Right lobe of liver (tissue), 6 donors: ENCODE measurements around the gene MGAT3. TPM values are rescaled to one million over a fixed set of nuclear protein-coding genes. Genes with fewer than 3 reads are reported as not detected.

Experiments
- ATAC-seq, 4 donors: fragments of 200-7000 bp; cut with Tn5 transposase; one replicate each; pipeline ENCODE4 v1.9.1; 2020; ENCODE audit warnings: mild to moderate bottlenecking in 4 of 4, moderate library complexity in 4 of 4
- DNase-seq, 3 donors: peaks; one replicate each; pipeline ENCODE4 v3.0.0-alpha.2; 2020
- H3K27ac ChIP-seq, 3 donors: fragments of 200-600 bp; one replicate each; pipeline ENCODE4 v1.8.0; 2022
- H3K27me3 ChIP-seq, 2 donors: fragments of 200-600 bp; one replicate each; pipeline ENCODE4 v1.8.0; 2022
- H3K36me3 ChIP-seq, 4 donors: fragments of 200-600 bp; sonication (generic) in 1 of 4; one replicate each; pipeline versions ENCODE4 v1.5.1 to v1.8.0; 2017 to 2022; ENCODE audit warnings: control low read depth in 1 of 4
- H3K4me1 ChIP-seq, 4 donors: fragments of 200-600 bp; sonication (generic) in 1 of 4; one replicate each; pipeline versions ENCODE4 v1.5.1 to v1.8.0; 2017 to 2022; ENCODE audit warnings: control low read depth in 1 of 4
- H3K4me3 ChIP-seq, 3 donors: fragments of 200-600 bp; one replicate each; pipeline ENCODE4 v1.8.0; 2022
- H3K9me3 ChIP-seq, 4 donors: fragments of 200-600 bp; sonication (generic) in 1 of 4; one replicate each; pipeline versions ENCODE4 v1.5.1 to v1.8.0; 2017 to 2022; ENCODE audit warnings: control low read depth in 1 of 4
- POLR2A ChIP-seq: fragments of 450-650 bp; IDR thresholded peaks from one replicate; pipeline ENCODE4 v1.6.1; 2017; ENCODE audit warnings: antibody characterized with exemption, mild to moderate bottlenecking
- WGBS: methylation state at CpG from one replicate; pipeline ENCODE4 v1.1.6; 2018; ENCODE audit warnings: low coverage, low lambda C conversion rate; ENCODE audit not compliant: insufficient coverage; ENCODE audit errors: missing lambda C conversion rate; 5-methylcytosine and 5-hydroxymethylcytosine counted together
- intact Hi-C, 2 donors: fragments of 100-400 bp; cut with DNase I; formaldehyde crosslinking; loops; one replicate each; pipeline versions ENCODE4 v1.11.2 to v1.14.1; 2022
- total RNA-seq, 6 experiments: library from RNA; depleted of rRNA in 2 of 6; stranded (reverse); fragments of >200 nt in 2 of 6; fragmentation: NEBNext Ultra II Directional in 3 of 6; extraction: Animal tissue kit (Norgen Biotek cat#: 25700) in 3 of 6; gene quantifications; one replicate each; pipeline versions ENCODE4 v1.1.0 to v1.2.4, GENCODE V29; 2016 to 2023
- TF ChIP-seq, protein P1 (sequence below), 4 donors: fragments of 200-600 bp in 3 of 4; fragments of 450-650 bp in 1 of 4; IDR thresholded peaks; one replicate each; pipeline versions ENCODE4 v1.5.1 to v1.8.0; 2016 to 2022; ENCODE audit warnings: antibody characterized with exemption in 4 of 4, mild to moderate bottlenecking in 2 of 4
- donor health status: DM: no; HTN: yes; CAD: no.
- donor health status: DM: no; HTN: no; CAD: no.
- donor health status: DM: no; HTN: no; CAD: no.
- donor health status: DM: no; HTN: yes; CAD: no.
- donor health status: DM: no; HTN: yes; CAD: no.

The MGAT3 gene
- total RNA-seq, 6 experiments from 2014 or later, result 0.05 to 0.38 (median 0.07) TPM; not detected in 1

GRCh38 chr22:39536711-39537110 is 79.9 kb downstream of the MGAT3 start:
- Histone ChIP-seq H3K27ac (no peak overlapping the region), H3K36me3 (no peaks in the 10 kb centered on the region), H3K4me3 (no peak overlapping the region), H3K4me1 (peaks cover 0 to 9% (median under 1%) of the 10 kb centered on the region in 4 donors), H3K27me3 (no peaks in the 10 kb centered on the region), H3K9me3 (no peaks in the 10 kb centered on the region)
- ATAC-seq (no peak), DNase-seq (no peak)
- intact Hi-C loops, result loop anchor here (5.0 kb wide), 1 partner anchor 491 kb away; no protein-coding TSS in a partner anchor
- 23% methylated on average over 4 of the region's 8 CpGs for WGBS
- TF ChIP-seq POLR2A, result no peak
- TF ChIP-seq, protein P1, sequence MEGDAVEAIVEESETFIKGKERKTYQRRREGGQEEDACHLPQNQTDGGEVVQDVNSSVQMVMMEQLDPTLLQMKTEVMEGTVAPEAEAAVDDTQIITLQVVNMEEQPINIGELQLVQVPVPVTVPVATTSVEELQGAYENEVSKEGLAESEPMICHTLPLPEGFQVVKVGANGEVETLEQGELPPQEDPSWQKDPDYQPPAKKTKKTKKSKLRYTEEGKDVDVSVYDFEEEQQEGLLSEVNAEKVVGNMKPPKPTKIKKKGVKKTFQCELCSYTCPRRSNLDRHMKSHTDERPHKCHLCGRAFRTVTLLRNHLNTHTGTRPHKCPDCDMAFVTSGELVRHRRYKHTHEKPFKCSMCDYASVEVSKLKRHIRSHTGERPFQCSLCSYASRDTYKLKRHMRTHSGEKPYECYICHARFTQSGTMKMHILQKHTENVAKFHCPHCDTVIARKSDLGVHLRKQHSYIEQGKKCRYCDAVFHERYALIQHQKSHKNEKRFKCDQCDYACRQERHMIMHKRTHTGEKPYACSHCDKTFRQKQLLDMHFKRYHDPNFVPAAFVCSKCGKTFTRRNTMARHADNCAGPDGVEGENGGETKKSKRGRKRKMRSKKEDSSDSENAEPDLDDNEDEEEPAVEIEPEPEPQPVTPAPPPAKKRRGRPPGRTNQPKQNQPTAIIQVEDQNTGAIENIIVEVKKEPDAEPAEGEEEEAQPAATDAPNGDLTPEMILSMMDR (IDR thresholded peaks at IDR 0.05), result no peak

DNA sequence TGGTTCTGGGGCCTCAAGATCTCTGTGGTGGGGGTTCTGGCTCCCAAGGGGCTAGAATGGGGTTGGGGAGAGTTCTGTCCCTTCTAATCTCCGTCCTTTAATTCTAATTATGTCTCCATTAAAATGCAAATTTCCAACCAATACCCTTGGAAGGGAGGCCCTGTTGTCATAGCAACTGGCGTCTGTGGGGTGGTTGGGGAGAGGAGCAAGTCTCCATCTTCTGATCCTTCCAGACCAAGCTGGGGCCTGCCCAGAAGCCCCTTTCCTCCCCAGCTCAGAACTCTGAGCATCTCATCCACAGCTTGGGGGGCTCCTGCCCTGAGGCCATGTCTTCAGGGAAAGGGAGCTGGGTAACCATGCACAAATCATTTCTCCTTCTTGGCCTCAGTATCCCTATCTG is 81.2 kb downstream of the MGAT3 start:
- WGBS, result 55% methylated on average over 2 of the region's 2 CpGs
- intact Hi-C loops, result loop anchor here (5.0 kb wide), 1 partner anchor 489 kb away; no protein-coding TSS in a partner anchor
- Histone ChIP-seq H3K36me3 (no peaks in the 10 kb centered on the region), H3K4me1 (peaks cover 0 to 6% (median 0%) of the 10 kb centered on the region in 4 donors), H3K9me3 (no peaks in the 10 kb centered on the region), H3K4me3 (no peak overlapping the region), H3K27me3 (no peaks in the 10 kb centered on the region), H3K27ac (no peak overlapping the region)
- DNase-seq, result no peak
- no peak for ATAC-seq
- TF ChIP-seq, protein P1 (IDR thresholded peaks at IDR 0.05), result no peak
- no peak for TF ChIP-seq POLR2A

Other genes starting within 250 kb of the MGAT3 start
- 10 to 100 TPM in 1 of 6 experiments, 1 to 10 TPM in 4, under 1 TPM in 1; 0.90 to 10.2 (median 3.3) TPM for gene PDGFB, start 212.0 kb upstream of the MGAT3 start, total RNA-seq
- 100 to 1,000 TPM; 648 to 905 (median 743) TPM for gene RPL3, start 137.4 kb upstream of the MGAT3 start, total RNA-seq
- gene SYNGR1, start 107.0 kb upstream of the MGAT3 start, total RNA-seq, result 1 to 10 TPM in 5 of 6 experiments, under 1 TPM in 1; 0.74 to 3.2 (median 2.2) TPM
- 10 to 100 TPM in 4 of 6 experiments, 1 to 10 TPM in 2; 8.9 to 17.0 (median 11.1) TPM for gene TAB1, start 57.2 kb upstream of the MGAT3 start, total RNA-seq
- gene MIEF1, start 45.3 kb downstream of the MGAT3 start, total RNA-seq, result 10 to 100 TPM; 17.4 to 24.4 (median 21.5) TPM
- gene ATF4, start 63.5 kb downstream of the MGAT3 start, total RNA-seq, result 100 to 1,000 TPM; 114 to 187 (median 157) TPM
- 100 to 1,000 TPM in 2 of 6 experiments, 10 to 100 TPM in 4; 31.0 to 104 (median 32.8) TPM for gene RPS19BP1, start 75.7 kb downstream of the MGAT3 start, total RNA-seq
- gene CACNA1I, start 113.7 kb downstream of the MGAT3 start, total RNA-seq, result under 1 TPM in 1 of 6 experiments, not detected in 5; 0.06 TPM